ENCODE results near the gene CLTB. TPM values are rescaled to one million over a fixed set of nuclear protein-coding genes. Genes with fewer than 3 reads are reported as not detected.
A peak's percentile ranks its signal among the peaks of the same experiment; 100 is the strongest.

The CLTB gene
- total and polyA plus RNA-seq, 3 donors from 2014 or later = 60.8 to 107 (median 103) TPM

- no peaks in the 10 kb centered on the region for H3K27me3 ChIP-seq
- H3K36me3 ChIP-seq (ENCODE audit: low read depth, missing control alignments) = no peaks in the 10 kb centered on the region
- peak; percentile 77 for DNase-seq
- intact Hi-C loops (cut with DNase I; ENCODE audit: low total_unique reads) = no loop called here
- H3K27ac ChIP-seq = peak overlapping the region in 1 of 2 donors; percentile 38
- H3K4me3 ChIP-seq = no peak overlapping the region
- peaks cover 19% of the 10 kb centered on the region for H3K4me1 ChIP-seq
- H3K9me3 ChIP-seq = no peaks in the 10 kb centered on the region
- WGBS, 2 donors = 70 to 83% methylated on average over 12 to 13 of the region's 13 CpGs
- TF ChIP-seq POLR2A (IDR thresholded peaks at IDR 0.05) = no peak
- TF ChIP-seq, protein P1, sequence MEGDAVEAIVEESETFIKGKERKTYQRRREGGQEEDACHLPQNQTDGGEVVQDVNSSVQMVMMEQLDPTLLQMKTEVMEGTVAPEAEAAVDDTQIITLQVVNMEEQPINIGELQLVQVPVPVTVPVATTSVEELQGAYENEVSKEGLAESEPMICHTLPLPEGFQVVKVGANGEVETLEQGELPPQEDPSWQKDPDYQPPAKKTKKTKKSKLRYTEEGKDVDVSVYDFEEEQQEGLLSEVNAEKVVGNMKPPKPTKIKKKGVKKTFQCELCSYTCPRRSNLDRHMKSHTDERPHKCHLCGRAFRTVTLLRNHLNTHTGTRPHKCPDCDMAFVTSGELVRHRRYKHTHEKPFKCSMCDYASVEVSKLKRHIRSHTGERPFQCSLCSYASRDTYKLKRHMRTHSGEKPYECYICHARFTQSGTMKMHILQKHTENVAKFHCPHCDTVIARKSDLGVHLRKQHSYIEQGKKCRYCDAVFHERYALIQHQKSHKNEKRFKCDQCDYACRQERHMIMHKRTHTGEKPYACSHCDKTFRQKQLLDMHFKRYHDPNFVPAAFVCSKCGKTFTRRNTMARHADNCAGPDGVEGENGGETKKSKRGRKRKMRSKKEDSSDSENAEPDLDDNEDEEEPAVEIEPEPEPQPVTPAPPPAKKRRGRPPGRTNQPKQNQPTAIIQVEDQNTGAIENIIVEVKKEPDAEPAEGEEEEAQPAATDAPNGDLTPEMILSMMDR (IDR thresholded peaks at IDR 0.05) = no peak
Observed at GRCh38 chr5:176371621-176372539, 44.5 kb downstream of the CLTB start.

DNA sequence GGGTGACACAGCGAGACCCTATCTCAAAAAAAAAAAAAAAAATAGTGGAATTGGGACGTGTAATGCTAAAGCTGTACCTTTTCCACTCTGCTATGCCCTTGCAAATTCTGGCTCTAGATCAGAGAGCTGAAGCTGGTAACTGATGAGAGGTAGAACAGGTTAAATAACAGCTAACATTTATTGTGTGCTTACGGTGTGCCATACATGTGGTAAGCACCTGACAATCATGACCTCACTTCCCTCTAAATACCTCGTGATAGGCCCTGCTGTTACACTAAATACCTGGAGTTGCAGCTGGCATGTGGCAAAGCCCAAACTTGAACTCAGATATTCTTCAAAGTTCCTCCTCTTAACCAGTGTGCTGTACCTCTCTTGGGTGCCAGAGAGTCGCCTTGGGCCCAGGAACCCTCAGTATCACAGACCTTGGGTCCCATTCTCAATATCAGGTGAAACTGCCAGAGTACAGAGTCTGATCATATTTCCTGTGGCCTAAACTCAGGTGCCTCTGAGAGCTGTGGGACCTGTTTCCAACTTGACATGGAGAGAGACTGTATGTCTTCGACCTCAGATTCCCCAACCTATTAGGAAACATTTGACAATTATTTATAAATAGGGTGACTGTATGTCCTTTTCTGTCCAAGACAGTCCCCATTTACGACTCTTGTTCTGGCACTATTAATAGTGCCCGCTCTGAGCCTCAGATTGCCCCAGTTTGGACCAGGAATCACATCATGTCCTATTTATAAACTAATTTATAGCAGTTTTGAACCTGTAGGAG lies 46.2 kb downstream of the CLTB start:
- Histone ChIP-seq H3K27me3 (no peaks in the 10 kb centered on the region), H3K27ac (no peak overlapping the region), H3K4me3 (no peak overlapping the region), H3K9me3 (no peaks in the 10 kb centered on the region), H3K36me3 (ENCODE audit: low read depth, missing control alignments) (no peaks in the 10 kb centered on the region), H3K4me1 (peaks cover 19% of the 10 kb centered on the region)
- DNase-seq = no peak
- WGBS, 2 donors = 87 to 89% methylated on average over 8 of the region's 8 CpGs
- no peak for TF ChIP-seq POLR2A (IDR thresholded peaks at IDR 0.05)
- TF ChIP-seq, protein P1 (IDR thresholded peaks at IDR 0.05) = no peak
- intact Hi-C loops (cut with DNase I; ENCODE audit: low total_unique reads) = no loop called here

DNA sequence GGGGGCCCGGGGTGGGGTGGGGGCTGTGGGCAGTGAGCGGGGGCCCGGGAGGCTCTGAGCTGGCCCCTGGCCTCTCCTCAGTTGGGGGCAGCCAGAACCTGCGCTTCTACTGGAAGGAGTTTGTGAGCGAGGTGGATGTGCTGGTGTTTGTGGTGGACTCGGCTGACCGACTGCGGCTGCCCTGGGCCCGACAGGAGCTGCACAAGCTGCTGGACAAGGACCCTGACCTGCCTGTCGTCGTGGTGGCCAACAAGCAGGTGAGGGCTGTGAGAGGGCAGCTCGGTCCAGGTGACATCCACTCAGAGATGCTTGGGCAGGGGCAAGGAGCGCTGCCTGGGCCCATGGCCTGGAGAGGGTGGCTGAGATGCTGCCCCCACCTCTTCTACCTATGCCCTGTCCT lies 47.6 kb downstream of the CLTB start:
- TF ChIP-seq, protein P1 (IDR thresholded peaks at IDR 0.05) = no peak
- TF ChIP-seq POLR2A (IDR thresholded peaks at IDR 0.05) = no peak
- peaks cover 16% of the 10 kb centered on the region for H3K4me1 ChIP-seq
- H3K9me3 ChIP-seq = no peaks in the 10 kb centered on the region
- no peak overlapping the region for H3K27ac ChIP-seq
- no peaks in the 10 kb centered on the region for H3K36me3 ChIP-seq (ENCODE audit: low read depth, missing control alignments)
- 95 to 96% methylated on average over 11 of the region's 13 CpGs for WGBS, 2 donors
- H3K27me3 ChIP-seq = no peaks in the 10 kb centered on the region
- no peak for DNase-seq
- no peak overlapping the region for H3K4me3 ChIP-seq
- intact Hi-C loops (cut with DNase I; ENCODE audit: low total_unique reads) = no loop called here

DNA sequence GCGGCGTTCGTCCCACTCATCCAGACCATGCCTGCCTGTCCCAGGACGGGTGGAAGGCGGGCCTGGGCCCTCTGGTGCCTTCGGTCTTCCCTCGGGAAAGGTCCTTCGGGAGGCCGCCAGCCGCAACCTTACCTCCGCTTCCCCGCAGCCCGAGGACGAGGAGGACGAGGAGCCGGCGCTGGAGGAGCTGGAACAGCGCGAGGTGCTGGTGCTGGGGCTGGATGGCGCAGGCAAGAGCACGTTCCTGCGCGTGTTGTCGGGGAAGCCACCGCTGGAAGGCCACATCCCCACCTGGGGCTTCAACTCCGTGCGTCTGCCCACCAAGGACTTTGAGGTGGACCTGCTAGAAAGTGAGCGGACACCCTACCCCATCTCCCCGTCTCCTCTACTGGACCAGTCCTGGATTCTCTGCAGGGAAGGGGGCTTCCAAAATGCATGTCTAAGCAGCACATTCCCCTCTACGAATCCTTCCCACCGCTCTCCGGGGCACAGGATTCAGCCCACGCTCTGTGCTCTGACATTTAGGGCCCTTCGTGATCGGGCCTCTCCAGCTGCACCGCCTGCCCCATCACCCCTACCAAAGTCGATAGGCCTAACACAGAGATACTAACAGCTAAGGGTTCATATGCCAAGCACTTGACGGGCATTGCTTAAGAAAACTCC lies 50.0 kb downstream of the CLTB start:
- H3K9me3 ChIP-seq = no peaks in the 10 kb centered on the region
- no peaks in the 10 kb centered on the region for H3K27me3 ChIP-seq
- DNase-seq = no peak
- no peaks in the 10 kb centered on the region for H3K36me3 ChIP-seq (ENCODE audit: low read depth, missing control alignments)
- intact Hi-C loops (cut with DNase I; ENCODE audit: low total_unique reads) = no loop called here
- TF ChIP-seq, protein P1 (IDR thresholded peaks at IDR 0.05) = no peak
- TF ChIP-seq POLR2A (IDR thresholded peaks at IDR 0.05) = no peak
- H3K27ac ChIP-seq = peak overlapping the region; percentile 40 to 80
- WGBS, 2 donors = 39 to 45% methylated on average over 27 to 38 of the region's 38 CpGs
- peak overlapping the region; percentile 75 to 79 for H3K4me3 ChIP-seq
- H3K4me1 ChIP-seq = no peaks in the 10 kb centered on the region

All from testis (tissue), 3 donors.